ENCODE data around the gene SIPA1L2. TPM values are rescaled to one million over a fixed set of nuclear protein-coding genes. Genes with fewer than 3 reads are reported as not detected.

The SIPA1L2 gene
- total RNA-seq, 6 experiments from 2014 or later, result 3.7 to 22.8 (median 10.7) TPM

- no peak for DNase-seq
- peaks cover 0 to 3% (median 0%) of the 10 kb centered on the region in 4 donors for H3K4me1 ChIP-seq
Measured at GRCh38 chr1:232594768-232595698, 34.9 kb downstream of the SIPA1L2 start.

GRCh38 chr1:232593717-232594502 lies 36.0 kb downstream of the SIPA1L2 start:
- TF ChIP-seq POLR2A (IDR thresholded peaks at IDR 0.05) (no peak), CTCF (IDR thresholded peaks at IDR 0.05) (no peak)
- Histone ChIP-seq H3K4me1 (peaks cover 0 to 3% (median 0%) of the 10 kb centered on the region in 4 donors), H3K4me3 (no peak overlapping the region), H3K27ac (no peak overlapping the region), H3K36me3 (no peaks in the 10 kb centered on the region), H3K9me3 (no peaks in the 10 kb centered on the region), H3K27me3 (no peaks in the 10 kb centered on the region)
- WGBS (ENCODE audit: insufficient coverage, low coverage, low lambda C conversion rate, missing lambda C conversion rate), result 65% methylated on average over 9 of the region's 14 CpGs
- ATAC-seq, result no peak
- no peak for DNase-seq
- intact Hi-C loops (cut with DNase I), result no loop called here

More at GRCh38 chr1:232594768-232595698, 34.9 kb downstream of the SIPA1L2 start:
- H3K4me3 ChIP-seq, result no peak overlapping the region
- TF ChIP-seq POLR2A (IDR thresholded peaks at IDR 0.05), result no peak
- TF ChIP-seq CTCF (IDR thresholded peaks at IDR 0.05), result no peak
- no peaks in the 10 kb centered on the region for H3K9me3 ChIP-seq
- 72% methylated on average over 5 of the region's 12 CpGs for WGBS (ENCODE audit: insufficient coverage, low coverage, low lambda C conversion rate, missing lambda C conversion rate)
- intact Hi-C loops (cut with DNase I), result no loop called here
- H3K27ac ChIP-seq, result no peak overlapping the region
- H3K36me3 ChIP-seq, result no peaks in the 10 kb centered on the region
- ATAC-seq, result no peak
- no peaks in the 10 kb centered on the region for H3K27me3 ChIP-seq

- Histone ChIP-seq H3K4me1 (peaks cover 0 to 3% (median 0%) of the 10 kb centered on the region in 4 donors), H3K9me3 (no peaks in the 10 kb centered on the region), H3K4me3 (no peak overlapping the region), H3K27me3 (no peaks in the 10 kb centered on the region), H3K36me3 (no peaks in the 10 kb centered on the region), H3K27ac (peak overlapping the region in 2 of 3 donors; percentile 6 to 40)
- no peak for ATAC-seq
- 92% methylated on average over 3 of the region's 3 CpGs for WGBS (ENCODE audit: insufficient coverage, low coverage, low lambda C conversion rate, missing lambda C conversion rate)
- no peak for DNase-seq
- TF ChIP-seq POLR2A (IDR thresholded peaks at IDR 0.05) (no peak), CTCF (IDR thresholded peaks at IDR 0.05) (no peak)
- intact Hi-C loops (cut with DNase I), result no loop called here
Measured at GRCh38 chr1:232591344-232591743, 38.6 kb downstream of the SIPA1L2 start.

- Histone ChIP-seq H3K36me3 (no peaks in the 10 kb centered on the region), H3K9me3 (no peaks in the 10 kb centered on the region), H3K27ac (peak overlapping the region in 2 of 3 donors; percentile 6 to 40), H3K4me1 (peaks cover 0 to 3% (median 0%) of the 10 kb centered on the region in 4 donors), H3K4me3 (no peak overlapping the region), H3K27me3 (no peaks in the 10 kb centered on the region)
- 84% methylated on average over 5 of the region's 5 CpGs for WGBS (ENCODE audit: insufficient coverage, low coverage, low lambda C conversion rate, missing lambda C conversion rate)
- intact Hi-C loops (cut with DNase I), result no loop called here
- TF ChIP-seq CTCF (IDR thresholded peaks at IDR 0.05), result no peak
- TF ChIP-seq POLR2A (IDR thresholded peaks at IDR 0.05), result no peak
- no peak for DNase-seq
- peak in 3 of 4 donors; percentile 19 to 63 (median 27) for ATAC-seq
Measured at GRCh38 chr1:232590744-232591082, 39.2 kb downstream of the SIPA1L2 start.
